HG02885 (cell line): ENCODE data around the gene SHC2.
"Not testable (repeated sequence)": the region's sequence is repeated elsewhere in the genome, so short reads cannot be mapped to it uniquely, and the experiment has no call there.

Experiments
- ATAC-seq: cut with Tn5 transposase; IDR thresholded peaks from one replicate; pipeline ENCODE4 v1.9.1; 2021; ENCODE audit warnings: mild to moderate bottlenecking; ENCODE audit not compliant: unreplicated experiment, poor library complexity

Gene SHC2

GRCh38 chr19:428149-428548 lies 32.7 kb downstream of the SHC2 start:
- no peak for ATAC-seq

GRCh38 chr19:427675-428074 lies 33.2 kb downstream of the SHC2 start:
- not testable (repeated sequence) for ATAC-seq

GRCh38 chr19:426725-427445 lies 33.9 kb downstream of the SHC2 start:
- no peak for ATAC-seq

- no peak for ATAC-seq
Measured at GRCh38 chr19:425056-425455, 35.8 kb downstream of the SHC2 start.

GRCh38 chr19:424546-424945 lies 36.3 kb downstream of the SHC2 start:
- ATAC-seq = no peak

- no peak for ATAC-seq
Measured at GRCh38 chr19:423691-424466, 37.0 kb downstream of the SHC2 start.

- ATAC-seq = not testable (repeated sequence)
Measured at GRCh38 chr19:422917-423226, 38.0 kb downstream of the SHC2 start.

- no peak for ATAC-seq
Measured at GRCh38 chr19:422213-422916, 38.5 kb downstream of the SHC2 start.

- no peak for ATAC-seq
Measured at GRCh38 chr19:419721-420515, 40.9 kb downstream of the SHC2 start.

GRCh38 chr19:418761-419671 lies 41.8 kb downstream of the SHC2 start:
- no peak for ATAC-seq

- no peak for ATAC-seq
Measured at GRCh38 chr19:416416-416815, 44.4 kb downstream of the SHC2 start.

- ATAC-seq = no peak
Measured at GRCh38 chr19:415292-415691, 45.5 kb downstream of the SHC2 start.

- ATAC-seq = no peak
Measured at GRCh38 chr19:413756-414420, 46.9 kb downstream of the SHC2 start.

GRCh38 chr19:412356-413355 lies 48.2 kb downstream of the SHC2 start:
- no peak for ATAC-seq

GRCh38 chr19:411723-412355 lies 49.0 kb downstream of the SHC2 start:
- no peak for ATAC-seq

- not testable (repeated sequence) for ATAC-seq
Measured at GRCh38 chr19:411121-411722, 49.6 kb downstream of the SHC2 start.

GRCh38 chr19:410243-410781 lies 50.5 kb downstream of the SHC2 start:
- ATAC-seq = no peak
